ENCODE data around the gene UBTD1.
"Not testable (repeated sequence)": the region's sequence is repeated elsewhere in the genome, so short reads cannot be mapped to it uniquely, and the experiment has no call there.

The UBTD1 gene

DNA sequence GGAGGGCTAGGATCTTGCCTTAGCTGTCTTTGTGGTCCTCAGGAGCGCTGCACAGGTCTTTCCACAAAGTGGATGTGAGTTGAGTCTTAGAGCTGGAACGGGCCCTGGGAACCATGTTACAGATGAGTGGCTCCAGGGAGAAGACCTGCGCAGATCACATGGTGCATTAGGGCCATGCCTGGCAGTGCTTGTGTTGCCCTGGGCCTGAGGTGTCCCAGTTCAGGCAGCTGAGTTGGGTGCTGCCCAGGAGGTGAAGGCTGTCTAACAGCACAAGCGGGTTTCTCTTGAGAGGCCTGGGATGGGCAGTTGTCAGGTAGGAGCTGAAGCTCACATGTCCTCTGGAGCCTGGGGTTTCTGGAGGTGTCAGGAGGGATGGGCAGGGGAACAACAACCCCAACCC, 40.1 kb downstream of the UBTD1 start:
- DNase-seq (ENCODE audit: low read depth in 3 of 3): no peak

DNA sequence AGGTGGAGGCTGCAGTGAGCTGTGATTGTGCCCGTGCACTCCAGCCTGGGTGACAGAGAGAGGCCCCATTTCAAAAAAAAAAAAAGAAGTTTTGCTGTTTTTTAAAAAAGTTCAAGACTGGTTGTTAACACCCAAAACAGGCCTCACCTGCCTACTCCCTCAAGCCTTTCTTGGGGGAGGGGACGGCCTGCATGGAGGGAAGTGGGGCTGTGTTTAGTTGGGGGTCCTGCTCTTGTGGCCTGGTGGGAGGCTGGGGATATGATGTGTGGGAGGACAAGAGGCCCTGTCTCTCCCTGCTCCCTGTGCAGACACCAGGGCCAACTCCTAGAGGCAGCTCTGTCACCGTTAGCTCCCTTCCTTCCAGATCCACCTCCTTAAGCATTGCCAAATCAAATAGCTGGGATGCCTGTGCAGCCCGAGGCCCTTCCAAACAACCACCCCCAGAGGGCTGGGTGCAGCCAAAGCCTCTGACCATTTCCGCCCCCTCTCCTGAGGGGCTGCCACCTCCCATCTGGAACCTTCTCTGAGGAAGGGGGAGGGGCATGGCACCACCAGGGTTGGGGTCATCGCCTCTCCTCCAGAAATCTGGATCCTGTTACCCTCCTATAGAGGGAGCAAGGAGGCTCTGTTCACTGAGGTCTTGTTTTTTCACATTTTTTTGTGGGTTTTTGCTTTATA, 40.9 kb downstream of the UBTD1 start:
- no peak for DNase-seq (ENCODE audit: low read depth in 3 of 3)

DNA sequence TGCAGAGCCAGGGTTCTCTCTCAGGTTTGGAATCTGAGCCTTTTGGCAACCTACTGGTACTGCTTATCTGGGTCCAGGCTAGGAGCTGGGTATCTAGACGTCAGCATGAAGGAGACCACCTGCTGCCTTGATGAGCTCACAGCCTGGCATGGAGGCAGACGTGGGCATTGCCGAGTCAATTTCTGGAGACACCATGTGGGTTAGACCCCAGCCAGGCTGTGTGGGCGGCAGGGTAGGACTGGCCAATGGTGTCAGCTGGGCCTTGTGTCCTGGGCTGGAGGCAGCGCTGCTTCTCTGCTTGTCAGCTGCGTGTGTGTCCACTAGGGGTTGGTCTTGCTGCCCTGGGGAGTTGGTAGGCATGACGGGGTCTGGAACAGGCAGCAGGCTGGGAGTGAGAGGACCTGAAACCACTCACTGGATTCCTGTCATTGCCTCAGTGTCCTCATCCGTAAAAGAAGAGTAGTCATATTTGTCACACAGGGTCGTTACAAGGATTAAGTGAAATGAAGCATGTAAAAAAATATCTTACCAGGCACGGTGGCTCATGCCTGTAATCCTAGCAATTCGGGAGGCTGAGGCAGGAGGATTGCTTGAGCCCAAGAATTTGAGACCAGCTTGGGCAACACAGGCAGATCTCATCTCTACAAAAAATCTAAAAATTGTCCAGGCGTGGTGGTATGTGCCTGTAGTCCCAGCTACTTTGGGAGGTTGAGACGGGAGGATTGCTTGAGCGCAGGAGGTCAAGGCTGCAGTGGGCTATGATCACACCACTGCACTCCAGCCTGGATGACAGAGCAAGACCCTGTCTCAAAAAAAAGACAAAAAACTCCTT, 42.2 kb downstream of the UBTD1 start:
- no peak for DNase-seq (ENCODE audit: low read depth in 3 of 3)

DNA sequence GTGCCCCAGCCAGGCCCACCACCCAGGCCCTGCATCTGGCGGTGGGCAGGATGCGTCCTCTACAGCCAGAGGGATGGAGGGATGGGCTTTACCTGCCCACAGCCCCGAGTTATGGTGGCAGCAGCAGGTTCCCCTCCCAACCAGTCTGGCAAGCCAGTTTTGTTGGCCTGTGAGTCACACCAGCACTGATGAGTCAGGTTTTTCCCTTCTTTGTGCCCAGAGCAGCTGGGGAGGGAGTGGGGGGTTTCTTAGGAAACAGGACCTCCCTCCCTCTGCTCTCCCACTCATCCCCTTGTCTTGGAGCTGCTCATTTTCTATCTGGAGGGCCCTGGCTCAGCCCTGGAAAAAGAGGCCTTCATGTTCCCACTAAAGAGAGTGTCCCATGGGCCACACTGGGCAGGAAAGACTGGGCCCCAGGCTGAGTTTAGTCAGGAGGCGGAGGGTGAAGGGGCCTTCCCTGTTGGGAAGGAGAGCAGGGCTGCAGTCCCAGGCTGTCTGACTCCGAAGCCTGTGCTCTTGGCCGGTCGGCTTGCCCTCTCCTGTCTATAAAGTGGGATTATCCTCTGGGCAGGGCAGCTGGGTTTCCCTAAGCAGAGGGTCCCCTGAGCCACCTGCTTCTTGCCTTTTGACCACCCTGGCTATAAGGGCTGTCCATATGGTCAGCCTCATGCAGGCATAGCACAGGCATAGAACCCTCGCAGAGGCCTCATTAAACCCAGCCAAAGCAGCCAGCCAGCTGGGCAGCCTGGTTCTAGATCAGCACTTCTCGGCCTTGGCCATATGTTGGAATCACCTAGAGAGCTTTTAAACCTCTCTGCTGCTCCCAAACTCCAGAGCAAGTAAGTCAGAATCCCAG, 43.7 kb downstream of the UBTD1 start:
- DNase-seq (ENCODE audit: low read depth in 3 of 3): peak in 1 of 3 donors; percentile 34

DNA sequence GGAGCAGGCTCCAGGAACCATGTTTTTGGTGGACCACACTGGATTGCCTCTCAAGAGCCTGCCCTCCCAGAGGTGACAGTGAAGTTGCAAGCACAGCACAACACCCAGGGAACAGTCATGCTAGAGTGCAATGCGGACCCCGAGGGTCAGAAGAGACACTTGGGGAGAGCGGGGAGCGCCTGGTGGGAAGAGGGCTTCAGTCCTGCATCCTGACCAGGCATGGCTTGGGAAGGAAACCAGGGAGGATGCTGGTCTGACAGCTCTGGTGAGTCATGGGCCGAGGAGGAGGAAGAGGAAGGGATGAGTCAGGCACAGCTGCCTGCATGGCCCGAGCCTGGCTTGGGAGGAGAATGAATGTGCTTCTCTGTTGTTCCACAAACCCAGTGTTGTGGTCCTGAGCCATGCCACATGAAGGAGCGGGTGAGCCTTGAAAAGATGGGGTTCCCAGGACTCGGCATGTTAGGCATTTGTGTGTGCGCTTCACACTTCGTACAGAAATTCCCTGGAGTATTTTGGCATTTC, 44.4 kb downstream of the UBTD1 start:
- DNase-seq (ENCODE audit: low read depth in 3 of 3): peak; percentile 39 to 62 (median 60)

DNA sequence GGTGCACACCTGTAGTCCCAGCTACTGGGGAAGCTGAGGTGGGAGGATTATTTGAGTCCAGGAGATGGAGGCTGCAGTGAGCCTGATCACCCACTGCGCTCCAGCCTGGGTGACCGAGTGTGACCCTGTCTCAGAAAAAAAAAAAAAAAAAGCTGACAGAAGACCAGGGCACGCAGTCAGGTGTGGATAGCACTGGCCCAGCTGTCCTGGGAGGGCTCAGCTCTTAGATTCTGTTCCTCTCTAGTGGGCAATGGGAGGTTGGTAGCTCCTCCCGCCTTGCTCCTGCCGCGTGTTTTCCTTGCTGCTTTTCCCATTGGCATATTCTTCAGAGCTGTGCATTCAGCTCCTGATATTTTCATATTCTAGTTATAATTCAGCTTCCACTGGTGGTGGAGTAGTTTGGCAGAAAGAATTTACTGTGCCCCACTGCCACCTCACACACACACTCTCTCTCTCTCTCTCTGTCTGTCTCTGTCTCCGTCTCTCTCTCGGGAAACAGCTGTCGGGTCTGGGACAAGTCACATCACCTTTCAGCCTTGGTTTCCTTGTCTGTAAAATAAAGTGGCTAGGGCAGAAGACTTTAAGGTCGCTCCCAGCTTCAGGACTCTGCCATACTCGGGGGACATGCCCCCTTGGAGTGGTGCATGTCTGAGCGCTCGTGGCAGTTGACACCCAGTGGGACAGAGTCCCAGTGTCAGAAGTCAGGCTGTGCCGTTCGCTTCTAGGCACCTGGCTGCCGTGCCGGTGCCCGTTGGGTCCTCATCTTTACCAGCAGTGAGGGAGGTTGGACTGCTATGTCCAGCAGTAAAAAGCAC, 47.9 kb downstream of the UBTD1 start:
- no peak for DNase-seq (ENCODE audit: low read depth in 3 of 3)

DNA sequence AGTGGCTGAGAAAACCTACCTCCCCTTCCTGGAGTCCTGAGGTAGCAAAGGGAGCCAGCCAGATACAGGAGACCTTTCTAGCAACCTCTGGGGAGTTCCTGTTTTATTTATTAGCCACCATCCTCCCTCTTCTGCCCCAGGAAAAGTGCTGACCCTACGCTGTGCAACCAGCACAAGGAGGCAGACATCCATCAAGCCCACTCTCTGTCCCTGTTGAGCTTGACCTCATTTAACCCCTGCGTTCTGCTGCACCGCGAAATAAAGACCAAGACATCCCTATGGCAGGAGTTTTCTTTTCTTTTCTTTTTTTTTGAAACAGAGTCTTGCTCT, 48.5 kb downstream of the UBTD1 start:
- no peak for DNase-seq (ENCODE audit: low read depth in 3 of 3)

DNA sequence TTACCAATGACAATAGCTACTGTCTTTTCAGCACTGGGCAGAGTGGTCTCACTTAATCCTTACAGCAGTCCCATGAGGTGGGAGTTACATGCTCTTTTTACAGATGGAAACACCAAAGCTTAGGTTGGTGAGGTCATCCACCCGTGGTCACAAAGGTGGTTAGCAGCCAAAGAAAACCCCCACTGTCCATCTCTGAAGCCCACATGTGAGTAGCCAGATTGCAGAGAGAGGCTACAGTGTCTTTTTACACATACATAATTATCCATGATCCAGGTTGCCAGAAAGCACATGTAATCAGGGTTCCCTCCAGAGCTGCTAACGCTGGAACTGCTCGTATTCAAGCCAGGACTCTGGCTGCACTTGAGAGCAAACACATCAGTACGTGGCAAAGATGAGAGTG, 49.2 kb downstream of the UBTD1 start:
- DNase-seq (ENCODE audit: low read depth in 3 of 3): no peak

DNA sequence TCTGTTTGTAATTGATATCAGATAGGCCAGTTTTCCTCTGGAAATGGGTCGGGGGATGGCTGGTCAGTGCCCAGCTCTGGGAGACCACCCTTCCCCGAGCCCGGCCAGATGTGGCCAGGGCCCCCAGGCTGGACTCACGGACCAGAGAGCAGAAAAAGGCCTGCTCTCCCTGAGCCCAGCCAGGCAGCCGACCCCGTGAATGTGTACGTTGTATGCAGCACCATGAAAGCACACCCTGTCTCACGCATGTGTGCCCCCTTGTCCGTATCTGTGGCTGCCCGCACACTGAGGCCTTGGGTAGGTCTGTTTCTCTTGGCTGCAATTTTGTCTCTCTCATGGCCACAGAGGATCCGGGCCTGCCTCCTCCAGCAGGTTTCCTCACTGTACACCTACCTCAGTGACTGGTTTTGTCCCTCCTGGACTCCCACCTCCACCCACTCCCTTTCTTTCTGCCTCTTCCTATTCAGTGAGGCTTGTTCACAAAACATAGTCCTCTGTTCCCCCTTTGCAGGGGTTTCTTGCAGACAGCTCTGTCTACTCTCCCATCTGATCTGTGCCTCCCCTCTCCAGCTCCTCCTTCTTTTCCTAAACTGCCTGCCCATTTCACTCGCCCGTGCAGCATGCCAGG, 50.2 kb downstream of the UBTD1 start:
- DNase-seq (ENCODE audit: low read depth in 3 of 3): no peak

DNA sequence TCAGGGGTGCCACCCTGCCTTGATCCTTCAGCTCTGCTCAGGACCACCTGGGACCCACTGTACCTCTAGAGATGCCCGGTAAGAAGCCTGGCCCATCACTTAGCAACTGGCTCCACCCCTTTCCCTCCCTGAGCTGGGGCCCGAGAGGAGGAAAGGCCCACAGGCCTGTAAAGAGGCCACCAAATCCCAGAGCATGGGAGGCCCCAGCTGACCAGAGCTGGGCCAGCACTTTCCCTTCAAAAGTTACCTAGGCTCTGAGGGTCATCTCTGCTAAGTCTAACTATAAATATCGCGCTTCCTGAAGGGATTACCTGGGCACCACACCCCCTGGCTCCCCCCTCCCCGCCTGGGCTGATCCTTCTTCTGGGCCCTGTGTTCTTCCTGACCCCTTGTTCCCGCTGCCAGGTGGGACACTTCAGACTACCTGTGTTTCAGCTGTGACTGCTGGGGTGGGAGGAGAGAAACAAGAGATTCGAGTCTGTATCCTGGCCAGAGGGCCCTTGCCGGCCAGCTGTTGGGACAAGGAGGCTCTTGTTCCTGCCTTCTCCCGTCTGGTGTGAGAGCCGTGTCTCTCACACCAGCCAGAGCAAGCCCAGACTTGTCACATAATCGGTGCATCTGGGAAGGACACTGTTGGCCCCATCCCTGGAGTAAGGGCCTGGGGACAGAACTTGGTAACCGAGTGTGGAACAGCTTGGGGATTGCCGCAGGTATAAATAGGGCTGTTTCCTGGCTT, 51.0 kb downstream of the UBTD1 start:
- DNase-seq (ENCODE audit: low read depth in 3 of 3): no peak

DNA sequence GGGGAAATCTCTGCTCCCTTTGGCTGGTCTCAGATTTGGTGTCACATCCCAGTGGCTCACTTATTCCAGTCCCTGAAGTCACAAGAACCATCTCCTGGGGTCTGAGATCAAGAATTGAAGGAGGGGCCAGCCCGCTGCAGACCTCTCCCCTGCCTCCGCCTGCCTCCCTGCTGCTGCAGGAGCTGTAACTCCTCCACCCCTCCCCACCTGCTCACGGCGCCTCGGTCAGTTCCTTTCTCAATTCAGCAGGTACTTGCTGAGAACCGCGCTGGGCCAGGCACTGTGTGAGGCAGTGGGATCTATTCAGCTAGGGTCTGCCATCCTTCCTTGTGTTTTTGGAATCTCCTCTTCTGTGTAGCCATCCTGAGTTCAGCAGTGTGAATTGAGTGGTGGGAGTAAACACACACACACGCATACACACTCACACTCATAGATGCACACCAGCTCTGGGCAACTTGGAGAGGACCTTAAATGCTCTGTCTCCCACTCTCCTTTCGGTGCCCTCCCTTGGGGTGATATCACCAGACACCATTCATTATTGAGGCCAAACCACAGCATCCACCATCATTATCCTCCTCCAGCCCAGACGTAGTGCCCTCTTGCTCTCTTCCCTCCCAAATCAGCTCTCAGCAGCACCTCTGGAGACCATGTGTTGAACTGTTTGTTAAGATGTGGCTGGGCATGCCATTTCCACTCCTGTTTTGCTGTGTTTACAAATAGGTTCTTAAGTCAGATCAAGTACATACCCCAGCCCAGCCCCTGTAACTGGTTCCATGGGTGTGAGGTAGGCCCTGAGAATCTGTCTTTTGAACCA, 51.8 kb downstream of the UBTD1 start:
- DNase-seq (ENCODE audit: low read depth in 3 of 3): no peak

DNA sequence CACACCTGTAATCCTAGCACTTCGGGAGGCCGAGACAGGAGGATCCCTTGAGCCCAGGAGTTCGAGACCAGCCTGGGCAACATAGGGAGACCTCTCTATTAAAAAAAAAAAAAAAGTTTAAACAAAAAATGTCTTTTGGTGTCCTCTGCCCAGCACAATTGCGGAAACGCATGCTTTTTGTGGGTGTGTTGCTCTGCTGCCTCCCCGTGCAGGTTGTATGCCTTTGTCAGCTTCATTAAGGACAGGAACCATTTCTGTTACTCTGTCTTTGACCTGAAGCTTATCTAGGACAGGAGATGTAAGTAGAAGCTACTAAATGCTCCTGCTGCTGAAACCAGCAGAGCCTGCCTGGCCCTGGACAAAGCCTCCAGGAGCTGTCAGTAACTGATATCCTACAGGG, 52.5 kb downstream of the UBTD1 start:
- DNase-seq (ENCODE audit: low read depth in 3 of 3): no peak

DNA sequence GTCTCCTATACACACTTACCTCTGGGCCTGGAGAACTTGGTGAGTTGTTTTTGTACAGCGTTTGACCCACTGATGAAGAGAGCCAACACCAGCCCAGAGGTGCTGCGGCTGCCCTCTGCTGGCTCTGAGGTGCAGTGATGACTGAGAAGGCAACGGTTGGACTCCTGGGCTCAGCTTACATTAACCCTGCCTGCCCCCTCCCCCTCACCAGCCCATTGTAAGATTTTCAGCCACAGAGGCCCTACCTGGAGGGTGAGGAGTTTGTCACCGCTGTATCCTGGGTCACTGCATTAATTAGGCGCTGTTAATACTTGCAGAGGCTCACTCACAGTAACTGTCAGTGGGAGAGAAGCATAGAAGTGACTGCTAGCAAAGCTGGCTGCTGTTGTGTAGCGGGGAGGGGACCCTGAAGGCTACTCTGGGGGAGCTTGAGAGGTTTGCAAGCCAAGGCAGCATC, 54.9 kb downstream of the UBTD1 start:
- peak; percentile 20 to 41 (median 29) for DNase-seq (ENCODE audit: low read depth in 3 of 3)

DNA sequence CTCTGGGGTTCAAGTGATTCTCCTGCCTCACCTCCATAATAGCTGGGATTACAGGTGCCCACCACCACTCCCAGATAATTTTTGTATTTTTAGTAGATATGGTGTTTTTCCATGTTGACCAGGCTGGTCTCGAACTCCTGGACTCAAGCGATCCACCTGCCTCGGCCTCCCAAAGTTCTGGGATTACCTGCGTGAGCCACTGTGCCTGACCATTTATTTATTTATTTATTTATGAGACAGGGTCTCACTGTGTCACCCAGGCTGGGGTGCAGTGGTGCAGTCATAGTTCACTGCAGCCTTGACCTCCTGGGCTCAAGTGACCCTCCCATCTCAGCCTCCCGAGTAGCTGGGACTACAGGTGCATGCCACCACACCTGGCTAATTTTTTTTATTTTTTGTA, 55.6 kb downstream of the UBTD1 start:
- not testable (repeated sequence) for DNase-seq (ENCODE audit: low read depth in 3 of 3)

DNA sequence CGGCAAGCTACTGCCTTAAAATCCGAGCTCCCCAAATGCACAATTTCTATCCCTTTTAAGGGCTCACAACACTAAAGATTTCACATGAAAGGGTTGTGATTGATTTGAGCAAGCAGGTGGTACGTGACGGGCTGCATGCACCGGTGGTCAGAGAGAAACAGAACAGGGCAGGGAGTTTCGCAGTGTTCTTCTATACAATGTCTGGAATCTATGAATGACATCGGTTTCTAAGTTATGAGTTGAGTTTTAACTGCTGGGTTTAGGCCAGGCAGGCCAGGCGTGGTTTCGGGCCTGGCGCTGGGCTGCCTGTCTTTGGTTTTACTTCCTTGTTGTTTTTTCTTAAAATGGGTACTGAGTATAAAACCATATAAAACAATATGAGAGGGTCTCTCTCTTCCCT, 56.8 kb downstream of the UBTD1 start:
- DNase-seq (ENCODE audit: low read depth in 3 of 3): not testable (repeated sequence)

DNA sequence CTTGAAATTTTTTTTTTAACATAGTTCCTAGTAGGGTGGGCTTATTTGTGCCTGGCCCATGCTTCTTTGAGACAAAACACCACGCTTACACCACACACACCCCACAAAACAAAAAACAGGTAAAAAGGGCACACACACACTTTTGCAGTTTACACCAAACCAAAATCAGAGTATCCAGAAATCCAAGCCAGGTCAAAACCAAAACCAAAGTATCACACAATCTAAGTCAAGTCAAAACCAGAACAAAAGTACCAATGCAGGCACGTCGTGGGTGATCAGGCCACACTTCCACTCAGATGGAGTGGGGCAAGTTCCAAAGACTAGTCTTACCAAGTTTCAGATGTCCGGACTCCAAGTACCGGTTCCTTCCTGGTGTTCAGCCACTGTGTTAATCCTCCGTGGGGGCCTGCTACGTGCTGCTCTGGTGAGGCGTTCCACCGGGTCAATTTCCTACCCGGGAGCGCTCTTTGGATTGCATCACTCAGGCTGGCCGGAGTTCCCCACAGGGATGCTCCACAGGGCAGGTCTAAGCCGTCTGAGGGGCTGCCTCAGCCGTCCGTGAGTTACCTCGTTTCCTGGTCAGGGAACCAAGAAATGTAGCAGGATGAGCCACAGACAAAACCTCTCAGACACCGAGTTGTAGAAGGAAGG, 62.1 kb downstream of the UBTD1 start:
- not testable (repeated sequence) for DNase-seq (ENCODE audit: low read depth in 3 of 3)

DNA sequence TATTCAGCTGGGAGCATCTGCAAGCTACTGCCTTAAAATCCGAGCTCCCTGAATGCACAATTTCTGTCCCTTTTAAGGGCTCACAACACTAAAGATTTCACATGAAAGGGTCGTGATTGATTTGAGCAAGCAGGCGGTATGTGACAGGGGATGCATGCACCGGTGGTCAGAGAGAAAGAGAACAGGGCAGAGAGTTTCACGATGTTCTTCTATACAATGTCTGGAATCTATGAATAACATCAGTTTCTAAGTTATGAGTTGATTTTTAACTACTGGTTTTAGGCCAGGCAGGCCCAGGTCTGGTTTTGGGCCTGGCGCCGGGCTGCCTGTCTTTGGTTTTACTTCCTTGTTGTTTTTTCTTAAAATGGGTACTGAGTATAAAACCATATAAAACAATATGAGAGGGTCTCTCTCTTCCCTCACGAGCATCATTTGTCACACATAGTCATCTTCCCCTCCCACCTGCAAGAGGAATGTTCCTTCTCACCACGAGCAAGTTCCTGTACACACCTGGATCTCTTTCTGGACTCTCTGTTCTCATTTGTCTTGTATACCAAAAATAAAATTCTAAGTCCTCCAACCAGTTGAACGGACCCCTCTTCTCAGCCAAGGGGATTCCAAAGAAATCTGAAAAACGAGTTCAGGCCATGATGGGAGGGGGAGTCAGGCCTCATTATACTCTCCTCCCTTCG, 62.8 kb downstream of the UBTD1 start:
- not testable (repeated sequence) for DNase-seq (ENCODE audit: low read depth in 3 of 3)

DNA sequence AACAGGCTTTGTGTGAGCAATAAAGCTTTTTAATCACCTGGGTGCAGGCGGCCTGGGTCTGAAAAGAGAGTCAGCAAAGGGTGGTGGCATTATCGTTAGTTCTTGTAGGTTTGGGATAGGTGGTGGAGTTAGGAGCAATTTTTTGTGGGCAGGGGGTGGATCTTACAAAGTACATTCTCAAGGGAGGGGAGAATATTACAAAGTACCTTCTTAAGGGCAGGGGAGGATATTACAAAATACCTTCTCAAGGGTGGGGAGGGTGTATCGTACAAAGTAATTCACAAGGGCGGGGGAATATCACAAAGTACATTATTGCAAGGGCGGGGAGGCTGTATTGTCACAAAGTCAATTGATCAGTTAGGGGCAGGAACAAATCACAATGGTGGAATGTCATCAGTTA, 63.6 kb downstream of the UBTD1 start:
- not testable (repeated sequence) for DNase-seq (ENCODE audit: low read depth in 3 of 3)
